ENCODE data around the gene SMIM35.

The SMIM35 gene

DNA sequence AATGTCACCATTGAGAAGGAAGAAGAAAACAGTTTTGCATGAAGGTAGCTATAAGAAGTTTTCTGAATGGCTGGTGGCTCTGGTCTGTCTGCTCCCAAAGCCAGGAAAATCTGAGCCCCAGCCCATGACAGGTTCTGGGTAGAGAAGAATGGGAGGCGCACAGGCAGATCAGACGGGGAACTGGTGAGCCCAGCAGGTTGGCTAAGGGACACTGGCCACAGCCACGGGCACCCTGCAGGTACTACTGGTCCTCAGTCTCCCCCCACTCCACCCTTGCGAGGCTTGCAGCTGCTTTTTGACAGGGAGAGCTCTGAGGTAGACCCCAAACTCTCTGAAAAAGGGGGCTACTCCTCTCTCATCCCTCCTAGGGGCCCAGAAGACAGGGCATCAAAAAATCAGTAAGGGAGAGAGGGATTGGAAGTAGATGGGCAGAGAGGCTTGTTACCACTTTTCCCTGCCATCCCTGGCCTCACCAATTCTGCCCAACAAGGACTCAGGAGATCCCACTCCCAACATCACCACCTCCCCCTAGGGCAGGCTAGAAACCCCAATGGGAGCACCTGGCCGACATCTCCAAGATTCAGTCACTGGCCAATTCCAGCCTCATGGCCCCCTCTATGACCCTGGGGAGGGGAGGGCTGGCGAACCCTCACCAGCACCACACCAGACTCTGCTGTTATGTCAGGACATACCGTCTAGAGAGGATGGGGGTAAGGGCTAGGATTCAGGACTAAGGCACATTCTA is 48.5 kb upstream of the SMIM35 start:
- Histone ChIP-seq H4K20me1 (ENCODE audit: insufficient read depth, low read length) (no peaks in the 10 kb centered on the region), H3K79me2 (ENCODE audit: insufficient read depth, low read length) (no peaks in the 10 kb centered on the region), H3K4me3 (ENCODE audit: low read depth, low read length, poor library complexity, severe bottlenecking) (no peak overlapping the region), H3K9me3 (ENCODE audit: low read length) (no peaks in the 10 kb centered on the region), H3K27ac (ENCODE audit: low read depth, low read length, poor library complexity, severe bottlenecking) (no peak overlapping the region), H2AFZ (ENCODE audit: low read length) (no peak overlapping the region), H3F3A (ENCODE audit: insufficient read depth, low read length) (no peaks in the 10 kb centered on the region), H3K36me3 (ENCODE audit: insufficient read depth, low read length) (no peaks in the 10 kb centered on the region), H3K4me2 (ENCODE audit: low read length) (no peak overlapping the region), H3K9me2 (ENCODE audit: low read depth, low read length) (no peaks in the 10 kb centered on the region), H3K27me3 (ENCODE audit: insufficient read depth, low read length) (no peaks in the 10 kb centered on the region), H3K9ac (ENCODE audit: low read length) (no peak overlapping the region), H3K4me1 (ENCODE audit: insufficient read depth, low read length, severe bottlenecking) (no peaks in the 10 kb centered on the region)
- TF ChIP-seq EZH2 (IDR thresholded peaks at IDR 0.05; ENCODE audit: borderline replicate concordance, low read length) = no peak
- TF ChIP-seq, protein P1, sequence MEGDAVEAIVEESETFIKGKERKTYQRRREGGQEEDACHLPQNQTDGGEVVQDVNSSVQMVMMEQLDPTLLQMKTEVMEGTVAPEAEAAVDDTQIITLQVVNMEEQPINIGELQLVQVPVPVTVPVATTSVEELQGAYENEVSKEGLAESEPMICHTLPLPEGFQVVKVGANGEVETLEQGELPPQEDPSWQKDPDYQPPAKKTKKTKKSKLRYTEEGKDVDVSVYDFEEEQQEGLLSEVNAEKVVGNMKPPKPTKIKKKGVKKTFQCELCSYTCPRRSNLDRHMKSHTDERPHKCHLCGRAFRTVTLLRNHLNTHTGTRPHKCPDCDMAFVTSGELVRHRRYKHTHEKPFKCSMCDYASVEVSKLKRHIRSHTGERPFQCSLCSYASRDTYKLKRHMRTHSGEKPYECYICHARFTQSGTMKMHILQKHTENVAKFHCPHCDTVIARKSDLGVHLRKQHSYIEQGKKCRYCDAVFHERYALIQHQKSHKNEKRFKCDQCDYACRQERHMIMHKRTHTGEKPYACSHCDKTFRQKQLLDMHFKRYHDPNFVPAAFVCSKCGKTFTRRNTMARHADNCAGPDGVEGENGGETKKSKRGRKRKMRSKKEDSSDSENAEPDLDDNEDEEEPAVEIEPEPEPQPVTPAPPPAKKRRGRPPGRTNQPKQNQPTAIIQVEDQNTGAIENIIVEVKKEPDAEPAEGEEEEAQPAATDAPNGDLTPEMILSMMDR (IDR thresholded peaks at IDR 0.05; ENCODE audit: low read length) = no peak

DNA sequence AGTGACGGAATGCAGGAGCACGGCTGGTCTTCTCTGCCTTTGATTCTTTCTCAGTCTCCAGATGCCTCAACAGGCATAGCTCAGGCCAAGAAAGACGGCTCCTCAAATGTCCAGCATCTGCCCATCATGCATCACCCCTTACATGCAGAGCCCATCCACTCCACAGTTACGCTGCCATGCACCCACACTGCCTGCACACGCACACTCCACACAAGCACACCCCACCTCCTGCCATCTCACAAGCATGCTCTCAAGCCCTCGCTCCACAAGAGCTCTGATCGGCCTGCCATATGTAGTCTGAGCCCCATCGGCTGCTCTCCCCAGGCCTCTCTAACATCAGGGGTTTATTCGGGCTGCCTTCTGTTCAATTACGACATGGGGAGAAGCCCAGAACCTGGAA is 47.1 kb upstream of the SMIM35 start:
- H3K4me1 ChIP-seq (ENCODE audit: insufficient read depth, low read length, severe bottlenecking) = no peaks in the 10 kb centered on the region
- no peaks in the 10 kb centered on the region for H3K27me3 ChIP-seq (ENCODE audit: insufficient read depth, low read length)
- no peak for TF ChIP-seq EZH2 (IDR thresholded peaks at IDR 0.05; ENCODE audit: borderline replicate concordance, low read length)
- TF ChIP-seq, protein P1 (IDR thresholded peaks at IDR 0.05; ENCODE audit: low read length) = no peak
- H3K9ac ChIP-seq (ENCODE audit: low read length) = no peak overlapping the region
- no peak overlapping the region for H3K27ac ChIP-seq (ENCODE audit: low read depth, low read length, poor library complexity, severe bottlenecking)
- H3K4me2 ChIP-seq (ENCODE audit: low read length) = no peak overlapping the region
- H3K4me3 ChIP-seq (ENCODE audit: low read depth, low read length, poor library complexity, severe bottlenecking) = no peak overlapping the region
- no peaks in the 10 kb centered on the region for H3K36me3 ChIP-seq (ENCODE audit: insufficient read depth, low read length)
- no peaks in the 10 kb centered on the region for H3K79me2 ChIP-seq (ENCODE audit: insufficient read depth, low read length)
- no peaks in the 10 kb centered on the region for H3F3A ChIP-seq (ENCODE audit: insufficient read depth, low read length)
- H4K20me1 ChIP-seq (ENCODE audit: insufficient read depth, low read length) = no peaks in the 10 kb centered on the region
- H3K9me2 ChIP-seq (ENCODE audit: low read depth, low read length) = no peaks in the 10 kb centered on the region
- H3K9me3 ChIP-seq (ENCODE audit: low read length) = no peaks in the 10 kb centered on the region
- H2AFZ ChIP-seq (ENCODE audit: low read length) = no peak overlapping the region

DNA sequence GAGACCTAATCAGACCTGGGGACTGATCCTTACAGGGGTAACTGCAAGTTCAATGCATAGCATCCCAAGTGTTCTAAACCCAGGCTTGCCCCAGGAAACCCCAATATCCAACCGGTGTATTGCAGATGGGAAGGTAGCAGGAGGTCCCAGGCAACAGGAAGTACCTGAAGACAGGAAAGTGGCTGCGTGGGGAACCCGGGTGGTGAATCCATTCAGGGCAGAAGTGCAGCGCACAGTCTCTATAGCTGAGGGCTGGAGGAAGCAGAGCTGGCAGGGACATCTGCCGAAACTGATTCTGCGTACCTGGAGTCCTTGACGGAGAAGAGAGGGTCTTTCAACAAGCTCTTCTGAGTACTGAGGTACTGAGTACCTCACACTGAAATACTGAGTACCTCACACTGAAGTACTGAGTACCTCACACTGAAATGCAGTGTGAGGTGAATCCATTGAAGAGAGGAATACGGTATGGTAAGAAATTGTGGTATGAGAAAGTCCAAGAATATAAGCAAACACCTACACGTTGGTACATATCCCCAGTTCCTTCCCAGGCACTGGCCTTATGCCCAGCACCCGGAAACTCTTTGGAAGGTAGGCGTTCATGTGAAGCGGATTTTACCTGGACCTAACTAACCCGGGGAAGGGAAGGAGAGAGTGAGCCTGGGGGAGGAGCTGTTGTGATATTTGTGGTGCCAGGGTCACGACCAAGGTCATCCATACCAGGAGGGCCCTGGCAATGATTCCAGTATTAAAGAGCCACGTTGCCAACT is 45.8 kb upstream of the SMIM35 start:
- H3K36me3 ChIP-seq (ENCODE audit: insufficient read depth, low read length) = no peaks in the 10 kb centered on the region
- H3F3A ChIP-seq (ENCODE audit: insufficient read depth, low read length) = no peaks in the 10 kb centered on the region
- no peak for TF ChIP-seq EZH2 (IDR thresholded peaks at IDR 0.05; ENCODE audit: borderline replicate concordance, low read length)
- TF ChIP-seq, protein P1 (IDR thresholded peaks at IDR 0.05; ENCODE audit: low read length) = no peak
- H3K27ac ChIP-seq (ENCODE audit: low read depth, low read length, poor library complexity, severe bottlenecking) = no peak overlapping the region
- no peak overlapping the region for H2AFZ ChIP-seq (ENCODE audit: low read length)
- H3K4me1 ChIP-seq (ENCODE audit: insufficient read depth, low read length, severe bottlenecking) = no peaks in the 10 kb centered on the region
- H4K20me1 ChIP-seq (ENCODE audit: insufficient read depth, low read length) = no peaks in the 10 kb centered on the region
- no peaks in the 10 kb centered on the region for H3K79me2 ChIP-seq (ENCODE audit: insufficient read depth, low read length)
- H3K27me3 ChIP-seq (ENCODE audit: insufficient read depth, low read length) = no peaks in the 10 kb centered on the region
- no peak overlapping the region for H3K4me3 ChIP-seq (ENCODE audit: low read depth, low read length, poor library complexity, severe bottlenecking)
- H3K4me2 ChIP-seq (ENCODE audit: low read length) = no peak overlapping the region
- H3K9ac ChIP-seq (ENCODE audit: low read length) = no peak overlapping the region
- H3K9me3 ChIP-seq (ENCODE audit: low read length) = no peaks in the 10 kb centered on the region
- no peaks in the 10 kb centered on the region for H3K9me2 ChIP-seq (ENCODE audit: low read depth, low read length)
